Measurements from ENCODE around the gene C9orf152. TPM values are rescaled to one million over a fixed set of nuclear protein-coding genes. Genes with fewer than 3 reads are reported as not detected.
A peak's percentile ranks its signal among the peaks of the same experiment; 100 is the strongest.

The C9orf152 gene
- total and polyA plus RNA-seq, 9 of the 15 experiments (the other 6 are each of a cell fraction or from before 2014, with no cell fraction given), result not detected

- peak; percentile 49 for TF ChIP-seq CREM (IDR thresholded peaks at IDR 0.05; ENCODE audit: low read depth)
- TF ChIP-seq FOXP1 (CRISPR knock-in tag; IDR thresholded peaks at IDR 0.05), result peak; percentile 21; the same call in 1 of the 2 replicates
- no peak for TF ChIP-seq THRAP3 (IDR thresholded peaks at IDR 0.05; ENCODE audit: borderline replicate concordance)
- no peak for TF ChIP-seq SETDB1 (IDR thresholded peaks at IDR 0.05; ENCODE audit: low read length)
- peak; percentile 95 for TF ChIP-seq KLF1 (tag; IDR thresholded peaks at IDR 0.05)
- peak; percentile 36 for TF ChIP-seq HNRNPLL (IDR thresholded peaks at IDR 0.05; ENCODE audit: low read depth, low read length, poor library complexity, severe bottlenecking)
- TF ChIP-seq SIX5 (IDR thresholded peaks at IDR 0.05; ENCODE audit: borderline replicate concordance in 1 of 2, insufficient read depth in 1 of 2, low read depth in 1 of 2, low read length in 2 of 2), result no peak
- TF ChIP-seq HDAC6 (IDR thresholded peaks at IDR 0.05; ENCODE audit: low read depth, low read length), result 0 out of 2 replicates have a peak, but pooled peaks have one; percentile 25
- TF ChIP-seq ATF7 (IDR thresholded peaks at IDR 0.05), result peak; percentile 79
- TF ChIP-seq THAP12 (CRISPR knock-in tag; IDR thresholded peaks at IDR 0.05), result peak; percentile 54; the same call in 1 of the 2 replicates
- peak; percentile 94 for TF ChIP-seq MAFK (IDR thresholded peaks at IDR 0.05; ENCODE audit: low read length)
- TF ChIP-seq PTBP1 (IDR thresholded peaks at IDR 0.05; ENCODE audit: low read depth, low read length), result no peak
- TF ChIP-seq PURB (CRISPR knock-in tag; IDR thresholded peaks at IDR 0.05; ENCODE audit: low read depth), result no peak
- peak; percentile 78 for TF ChIP-seq POLR2A (conservative IDR thresholded peaks at IDR 0.05)
- TF ChIP-seq ZNF263 (CRISPR knock-in tag; IDR thresholded peaks at IDR 0.05; ENCODE audit: borderline replicate concordance), result no peak
- TF ChIP-seq SMAD4 (CRISPR knock-in tag; conservative IDR thresholded peaks at IDR 0.05), result peak; percentile 45; the same call in 1 of the 2 replicates
- no peak for TF ChIP-seq ZNF668 (CRISPR knock-in tag; IDR thresholded peaks at IDR 0.05)
- peak; percentile 97 for TF ChIP-seq RBBP5 (IDR thresholded peaks at IDR 0.05; ENCODE audit: borderline replicate concordance, insufficient read depth, low read length, poor library complexity, severe bottlenecking)
- TF ChIP-seq ZNF57 (CRISPR knock-in tag; IDR thresholded peaks at IDR 0.05), result peak; percentile 81; the same call in 1 of the 2 replicates
- TF ChIP-seq NR4A1 (CRISPR knock-in tag; IDR thresholded peaks at IDR 0.05), result no peak
- no peak for TF ChIP-seq NR4A1 (tag; IDR thresholded peaks at IDR 0.05)
- TF ChIP-seq C11orf30 (IDR thresholded peaks at IDR 0.05; ENCODE audit: low read depth), result peak; percentile 98
- no peak for TF ChIP-seq HNRNPK (IDR thresholded peaks at IDR 0.05; ENCODE audit: low read depth, low read length, poor library complexity, severe bottlenecking)
- TF ChIP-seq ATF3 (IDR thresholded peaks at IDR 0.05), result no peak; the same call in 1 of the 2 replicates
- TF ChIP-seq ATF3 (CRISPR knock-in tag; conservative IDR thresholded peaks at IDR 0.05), result no peak
- TF ChIP-seq CBX2 (IDR thresholded peaks at IDR 0.05; ENCODE audit: insufficient read depth, low read length, poor library complexity, severe bottlenecking), result no peak
- peak; percentile 86 for TF ChIP-seq CXXC5 (CRISPR knock-in tag; IDR thresholded peaks at IDR 0.05)
Measured at GRCh38 chr9:110256380-110257096, 48.6 kb upstream of the C9orf152 start, which contains the start of gene TXN (continued).

Measured in K562 (cell line).